ENCODE data around the gene EME1.

Gene EME1

GRCh38 chr17:50348522-50349242, 24.3 kb upstream of the EME1 start:
- no peak for DNase-seq

- no peak for DNase-seq
Measured at GRCh38 chr17:50349243-50349600, 23.8 kb upstream of the EME1 start.

GRCh38 chr17:50350733-50351132, 22.3 kb upstream of the EME1 start:
- DNase-seq: no peak

GRCh38 chr17:50352072-50352692, 20.8 kb upstream of the EME1 start:
- no peak for DNase-seq

GRCh38 chr17:50352693-50353599, 20.1 kb upstream of the EME1 start:
- no peak for DNase-seq

GRCh38 chr17:50353600-50354195, 19.3 kb upstream of the EME1 start:
- DNase-seq: no peak

- DNase-seq: no peak
Measured at GRCh38 chr17:50354198-50354597, 18.8 kb upstream of the EME1 start.

- no peak for DNase-seq
Measured at GRCh38 chr17:50354776-50355175, 18.3 kb upstream of the EME1 start.

- DNase-seq: no peak
Measured at GRCh38 chr17:50355336-50355700, 17.7 kb upstream of the EME1 start.

- no peak for DNase-seq
Measured at GRCh38 chr17:50355701-50356341, 17.2 kb upstream of the EME1 start.

GRCh38 chr17:50356418-50356817, 16.6 kb upstream of the EME1 start:
- no peak for DNase-seq

- no peak for DNase-seq
Measured at GRCh38 chr17:50356892-50357510, 16.0 kb upstream of the EME1 start.

GRCh38 chr17:50358177-50358576, 14.9 kb upstream of the EME1 start:
- no peak for DNase-seq

- DNase-seq: no peak
Measured at GRCh38 chr17:50359005-50359699, 13.9 kb upstream of the EME1 start.

GRCh38 chr17:50359998-50360461, 13.0 kb upstream of the EME1 start:
- DNase-seq: no peak

- no peak for DNase-seq
Measured at GRCh38 chr17:50360486-50361115, 12.4 kb upstream of the EME1 start.

- peak; percentile 26 for DNase-seq
Measured at GRCh38 chr17:50361561-50362480, 11.2 kb upstream of the EME1 start.

- DNase-seq: no peak
Measured at GRCh38 chr17:50362661-50363060, 10.4 kb upstream of the EME1 start.

GRCh38 chr17:50363217-50364060, 9.6 kb upstream of the EME1 start:
- no peak for DNase-seq
